ENCODE data around the gene OSBPL9.

- no peak for TF ChIP-seq CTCF (IDR thresholded peaks at IDR 0.05)
- no peak for TF ChIP-seq EZH2phosphoT487 (IDR thresholded peaks at IDR 0.05)
These were observed 46.8 kb downstream of the OSBPL9 start for GRCh38 chr1:51663721-51664120.
